Astrocyte (in vitro differentiated cells and primary cell): ENCODE data around the gene CPEB4.

Experiments
- EZH2 ChIP-seq: IDR thresholded peaks from 2 replicates; pipeline ENCODE4 v1.6.1; 2012; ENCODE audit warnings: mild to moderate bottlenecking, low read length, inconsistent platforms; ENCODE audit not compliant: insufficient read depth
- TF ChIP-seq, protein P1 (sequence below): IDR thresholded peaks from 2 replicates; pipeline ENCODE4 v1.5.1; 2011; ENCODE audit warnings: low read depth, mild to moderate bottlenecking, inconsistent platforms, low read length, moderate library complexity; ENCODE audit not compliant: insufficient read depth

DNA sequence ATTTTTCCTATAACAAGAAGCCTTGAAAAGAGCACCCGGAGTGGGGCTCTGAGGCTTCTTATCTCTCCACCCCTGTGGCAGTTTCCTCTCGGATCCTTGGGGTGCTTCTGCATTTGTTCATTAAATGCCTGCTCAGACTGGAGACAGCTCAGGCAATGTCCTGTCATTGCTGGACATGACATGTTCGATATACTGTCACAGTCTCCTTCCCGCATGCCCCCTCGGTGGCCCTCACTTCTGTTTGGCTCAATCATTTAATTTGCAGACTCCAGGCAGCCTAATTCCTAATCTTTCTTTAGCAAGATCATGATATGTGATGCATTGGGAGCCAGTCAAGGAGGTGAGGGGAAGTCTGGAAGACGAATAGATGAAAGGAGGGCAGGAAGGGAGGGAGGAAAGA lies 37.5 kb upstream of the CPEB4 start:
- TF ChIP-seq, protein P1, sequence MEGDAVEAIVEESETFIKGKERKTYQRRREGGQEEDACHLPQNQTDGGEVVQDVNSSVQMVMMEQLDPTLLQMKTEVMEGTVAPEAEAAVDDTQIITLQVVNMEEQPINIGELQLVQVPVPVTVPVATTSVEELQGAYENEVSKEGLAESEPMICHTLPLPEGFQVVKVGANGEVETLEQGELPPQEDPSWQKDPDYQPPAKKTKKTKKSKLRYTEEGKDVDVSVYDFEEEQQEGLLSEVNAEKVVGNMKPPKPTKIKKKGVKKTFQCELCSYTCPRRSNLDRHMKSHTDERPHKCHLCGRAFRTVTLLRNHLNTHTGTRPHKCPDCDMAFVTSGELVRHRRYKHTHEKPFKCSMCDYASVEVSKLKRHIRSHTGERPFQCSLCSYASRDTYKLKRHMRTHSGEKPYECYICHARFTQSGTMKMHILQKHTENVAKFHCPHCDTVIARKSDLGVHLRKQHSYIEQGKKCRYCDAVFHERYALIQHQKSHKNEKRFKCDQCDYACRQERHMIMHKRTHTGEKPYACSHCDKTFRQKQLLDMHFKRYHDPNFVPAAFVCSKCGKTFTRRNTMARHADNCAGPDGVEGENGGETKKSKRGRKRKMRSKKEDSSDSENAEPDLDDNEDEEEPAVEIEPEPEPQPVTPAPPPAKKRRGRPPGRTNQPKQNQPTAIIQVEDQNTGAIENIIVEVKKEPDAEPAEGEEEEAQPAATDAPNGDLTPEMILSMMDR = no peak
- no peak for TF ChIP-seq EZH2
